ELF-1 (cell line): ENCODE measurements around the gene PPP2R3A.

Experiments used
- DNase-seq: peaks from one replicate; pipeline ENCODE4 v3.0.0-alpha.2; 2016; ENCODE audit warnings: low read depth, low spot score

PPP2R3A gene

GRCh38 chr3:136195258-136196063 is 229.9 kb downstream of the PPP2R3A start:
- DNase-seq, result peak; percentile 72

GRCh38 chr3:136196064-136196400 is 230.5 kb downstream of the PPP2R3A start, which contains the start of gene MSL2:
MSL2 (minus strand) TSS chr3:136196335; CDS start chr3:136195113, 1,222 bp downstream.
- no peak for DNase-seq

- peak; percentile 100 for DNase-seq
Observed at GRCh38 chr3:136196401-136197158, 231.1 kb downstream of the PPP2R3A start.

- no peak for DNase-seq
Observed at GRCh38 chr3:136197159-136197793, 231.7 kb downstream of the PPP2R3A start.
